NT2/D1 (cell line): Measurements from ENCODE around the gene LRBA.

ENCODE experiments used
- YY1 ChIP-seq: IDR thresholded peaks from 2 replicates; pipeline ENCODE4 v1.6.1; 2011; ENCODE audit not compliant: insufficient read length, insufficient read depth
- ZNF274 ChIP-seq: IDR thresholded peaks from 2 replicates; pipeline ENCODE4 v1.6.1; 2011; ENCODE audit warnings: mild to moderate bottlenecking, low read depth, low read length

GRCh38 chr4:150972592-150972991, 42.5 kb downstream of the LRBA start:
- TF ChIP-seq ZNF274 (no peak), YY1 (no peak)
